Peyer's patch (tissue), 4 donors: ENCODE results near the gene SLC15A1. TPM values are rescaled to one million over a fixed set of nuclear protein-coding genes. Genes with fewer than 3 reads are reported as not detected.

Source experiments
- DNase-seq, 3 donors: peaks; one replicate each; pipeline ENCODE4 v3.0.0-alpha.2; 2017 to 2019
- H3K27ac ChIP-seq, 4 donors: fragments of 200-600 bp; sonication (generic); one replicate each; pipeline ENCODE4 v1.5.1; 2016 to 2019
- H3K27me3 ChIP-seq, 2 donors: fragments of 200-600 bp; sonication (generic); one replicate each; pipeline ENCODE4 v1.5.1; 2019
- H3K36me3 ChIP-seq, 3 donors: fragments of 200-600 bp; sonication (generic); one replicate each; pipeline ENCODE4 v1.5.1; 2016 to 2019
- H3K4me1 ChIP-seq, 4 donors: fragments of 200-600 bp; sonication (generic); one replicate each; pipeline ENCODE4 v1.5.1; 2016 to 2019
- H3K4me3 ChIP-seq, 4 donors: fragments of 200-600 bp; sonication (generic); 1 replicate in 3 of 4; 2 replicates in 1 of 4; pipeline ENCODE4 v1.5.1; 2016 to 2019; ENCODE audit warnings: mild to moderate bottlenecking in 1 of 4
- H3K9me3 ChIP-seq, 4 donors: fragments of 200-600 bp; sonication (generic); one replicate each; pipeline ENCODE4 v1.5.1; 2016 to 2019; ENCODE audit warnings: mild to moderate bottlenecking in 1 of 4
- CTCF ChIP-seq, 6 experiments: fragments of 450-650 bp in 4 of 6; fragments of 200-600 bp in 2 of 6; sonication (generic) in 1 of 6; IDR thresholded peaks; one replicate each; pipeline ENCODE4 v1.5.1; 2017 to 2019; ENCODE audit warnings: antibody characterized with exemption in 6 of 6, mild to moderate bottlenecking in 3 of 6, moderate library complexity in 1 of 6
- POLR2A ChIP-seq, 2 donors: fragments of 450-650 bp; IDR thresholded peaks; one replicate each; pipeline ENCODE4 v1.5.1; 2017; ENCODE audit warnings: antibody characterized with exemption in 2 of 2, mild to moderate bottlenecking in 2 of 2, moderate library complexity in 2 of 2
- total RNA-seq, 4 donors: library from RNA; depleted of rRNA; stranded (reverse); fragments of >200 nt; gene quantifications; one replicate each; pipeline ENCODE4 v1.1.0, GENCODE V29; 2016

SLC15A1 gene
- total RNA-seq, 4 donors from 2014 or later, result 4.1 to 732 (median 555) TPM

GRCh38 chr13:98652721-98653462, 99.6 kb downstream of the SLC15A1 start:
- Histone ChIP-seq H3K4me3 (no peak overlapping the region), H3K27ac (no peak overlapping the region), H3K36me3 (no peaks in the 10 kb centered on the region), H3K4me1 (peaks cover 0 to 25% (median 7%) of the 10 kb centered on the region in 4 donors), H3K9me3 (no peaks in the 10 kb centered on the region), H3K27me3 (no peaks in the 10 kb centered on the region)
- no peak for TF ChIP-seq POLR2A (IDR thresholded peaks at IDR 0.05)
- TF ChIP-seq CTCF (IDR thresholded peaks at IDR 0.05), result no peak
- peak in 1 of 3 donors; percentile 18 for DNase-seq

DNA sequence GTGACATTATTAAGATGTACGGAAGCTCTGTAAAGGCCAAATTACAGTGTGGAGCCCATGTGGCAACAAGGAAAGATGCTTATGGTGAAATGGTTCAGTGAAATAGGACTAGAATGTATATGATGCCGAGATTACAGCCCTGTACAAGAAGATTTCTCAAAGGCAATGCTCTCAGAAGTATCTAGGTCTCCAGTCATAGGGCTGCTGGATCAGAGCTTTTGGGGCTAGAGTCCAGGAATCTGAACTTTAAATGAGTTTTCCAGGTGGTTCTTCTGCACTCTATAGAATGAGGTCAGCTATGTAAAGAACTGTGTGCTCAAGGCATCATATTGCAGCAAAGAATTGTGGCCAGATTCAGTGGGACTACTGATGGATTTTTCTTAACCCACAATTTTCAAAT, 100.2 kb downstream of the SLC15A1 start:
- TF ChIP-seq POLR2A (IDR thresholded peaks at IDR 0.05) (no peak), CTCF (IDR thresholded peaks at IDR 0.05) (no peak)
- Histone ChIP-seq H3K4me1 (peaks cover 0 to 25% (median 8%) of the 10 kb centered on the region in 4 donors), H3K4me3 (no peak overlapping the region), H3K9me3 (no peaks in the 10 kb centered on the region), H3K27me3 (no peaks in the 10 kb centered on the region), H3K36me3 (no peaks in the 10 kb centered on the region), H3K27ac (no peak overlapping the region)
- DNase-seq, result no peak

DNA sequence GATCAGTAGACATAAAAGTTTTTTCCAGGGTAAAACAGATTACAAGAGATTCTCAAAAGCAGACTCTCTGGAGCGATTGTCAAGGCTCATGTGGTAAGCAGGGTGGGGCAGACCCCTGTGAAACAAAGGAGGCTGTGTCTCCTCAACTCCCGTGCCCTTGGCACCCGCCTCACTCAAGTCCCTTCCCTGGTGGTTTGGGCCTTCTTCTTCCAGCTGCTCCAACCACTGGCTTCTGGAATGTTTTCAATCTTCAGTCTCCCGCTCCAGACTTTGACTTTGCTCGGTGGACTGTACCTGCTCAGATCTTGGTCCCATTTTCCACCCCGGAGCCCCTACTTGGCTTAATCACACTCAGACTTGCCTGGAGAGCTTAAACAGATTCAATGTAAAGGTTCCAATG, 100.7 kb downstream of the SLC15A1 start:
- H3K9me3 ChIP-seq, result no peaks in the 10 kb centered on the region
- peak in 1 of 3 donors; percentile 28 for DNase-seq
- peak overlapping the region in 2 of 4 donors; percentile 60 to 83 for H3K27ac ChIP-seq
- H3K4me1 ChIP-seq, result peaks cover 0 to 25% (median 9%) of the 10 kb centered on the region in 4 donors
- H3K36me3 ChIP-seq, result no peaks in the 10 kb centered on the region
- no peak for TF ChIP-seq CTCF (IDR thresholded peaks at IDR 0.05)
- no peak for TF ChIP-seq POLR2A (IDR thresholded peaks at IDR 0.05)
- H3K4me3 ChIP-seq, result no peak overlapping the region
- no peaks in the 10 kb centered on the region for H3K27me3 ChIP-seq

DNA sequence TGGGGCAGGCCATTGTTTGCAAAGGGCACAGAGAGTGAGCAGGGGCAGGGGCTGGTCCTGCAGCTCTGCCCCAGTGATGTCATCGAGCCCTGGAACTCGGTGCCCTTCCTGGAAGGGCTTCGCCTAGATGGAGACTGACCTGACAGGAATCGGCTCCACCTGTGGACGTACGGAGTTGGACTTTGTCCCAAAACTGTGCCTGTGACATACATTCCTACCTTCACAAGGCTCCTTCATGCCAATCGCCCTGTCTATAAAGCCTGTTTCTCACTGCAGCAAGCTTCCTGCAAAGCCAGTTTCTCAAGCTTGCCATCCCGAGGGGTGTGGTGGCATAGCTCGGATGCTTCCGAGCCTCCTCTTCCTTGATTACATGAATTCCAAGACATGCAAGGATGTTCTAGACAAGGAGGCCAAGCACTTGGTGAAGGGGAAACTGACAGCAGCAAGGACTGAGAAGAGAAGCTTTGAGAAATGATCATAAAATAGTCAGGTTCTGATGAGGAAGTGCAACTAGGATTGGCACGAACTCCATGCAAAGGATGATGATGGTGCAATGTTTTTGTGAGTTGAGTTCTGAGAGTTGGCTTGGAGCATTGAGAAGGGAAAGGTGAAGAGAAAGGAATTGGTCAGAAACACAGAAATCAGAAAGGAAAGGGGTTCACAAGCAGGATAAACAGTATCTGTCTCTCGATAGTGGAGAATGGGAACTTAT, 101.9 kb downstream of the SLC15A1 start:
- peaks cover 0 to 25% (median 9%) of the 10 kb centered on the region in 4 donors for H3K4me1 ChIP-seq
- peak in 2 of 3 donors; percentile 89 to 93 for DNase-seq
- H3K9me3 ChIP-seq, result no peaks in the 10 kb centered on the region
- H3K4me3 ChIP-seq, result no peak overlapping the region
- no peaks in the 10 kb centered on the region for H3K36me3 ChIP-seq
- TF ChIP-seq POLR2A (IDR thresholded peaks at IDR 0.05) (peak in 1 of 2 donors; percentile 33), CTCF (IDR thresholded peaks at IDR 0.05) (peak in 1 of 6 experiments; percentile 3)
- H3K27me3 ChIP-seq, result no peaks in the 10 kb centered on the region
- H3K27ac ChIP-seq, result peak overlapping the region in 3 of 4 donors; percentile 70 to 92 (median 87)

GRCh38 chr13:98649861-98650260, 102.6 kb downstream of the SLC15A1 start:
- Histone ChIP-seq H3K4me3 (no peak overlapping the region), H3K27ac (peak overlapping the region in 3 of 4 donors; percentile 70 to 92 (median 87)), H3K4me1 (peaks cover 0 to 25% (median 9%) of the 10 kb centered on the region in 4 donors), H3K9me3 (no peaks in the 10 kb centered on the region), H3K36me3 (no peaks in the 10 kb centered on the region), H3K27me3 (no peaks in the 10 kb centered on the region)
- peak in 1 of 3 donors; percentile 38 for DNase-seq
- TF ChIP-seq POLR2A (IDR thresholded peaks at IDR 0.05) (no peak), CTCF (IDR thresholded peaks at IDR 0.05) (no peak)
